HCT116 (cell line): ENCODE results near the gene ZNF215.

Experiments
- CEBPB ChIP-seq: IDR thresholded peaks from 2 replicates; pipeline ENCODE4 v1.6.1; 2012; ENCODE audit warnings: low read depth
- EGR1 ChIP-seq: IDR thresholded peaks from 2 replicates; pipeline ENCODE4 v1.6.1; 2012; ENCODE audit warnings: low read depth
- ELF1 ChIP-seq: IDR thresholded peaks from 2 replicates; pipeline ENCODE4 v1.6.1; 2012; ENCODE audit warnings: low read depth, borderline replicate concordance
- EZH2 ChIP-seq: fragments of 200-600 bp; sonication (generic); IDR thresholded peaks from 2 replicates; pipeline ENCODE4 v1.6.1; 2017; ENCODE audit warnings: antibody characterized with exemption, mixed run types
- EZH2phosphoT487 ChIP-seq: fragments of 200-600 bp; IDR thresholded peaks from 2 replicates; pipeline ENCODE4 v1.6.1; 2018; ENCODE audit warnings: antibody characterized with exemption, borderline replicate concordance
- JUND ChIP-seq: IDR thresholded peaks from 2 replicates; pipeline ENCODE4 v1.6.1; 2012
- POLR2A ChIP-seq: IDR thresholded peaks from 2 replicates; pipeline ENCODE4 v1.7.0; 2011; ENCODE audit warnings: borderline replicate concordance; ENCODE audit not compliant: insufficient read depth, insufficient read length; ENCODE audit errors: extremely low read depth
- POLR2AphosphoS5 ChIP-seq: IDR thresholded peaks from 2 replicates; pipeline ENCODE4 v1.6.1; 2011; ENCODE audit warnings: mild to moderate bottlenecking, low read depth, low read length, moderate library complexity
- RAD21 ChIP-seq: IDR thresholded peaks from 2 replicates; pipeline ENCODE4 v1.6.1; 2012; ENCODE audit warnings: low read depth, mild to moderate bottlenecking
- TCF7L2 ChIP-seq: IDR thresholded peaks from 2 replicates; pipeline ENCODE4 v1.7.0; 2011; ENCODE audit warnings: borderline replicate concordance, inconsistent platforms; ENCODE audit not compliant: insufficient read depth, insufficient read length; ENCODE audit errors: extremely low read depth
- TF ChIP-seq, protein P1 (sequence below), 3 experiments: fragments of 200-600 bp in 1 of 3; sonication (generic) in 1 of 3; IDR thresholded peaks in 2 of 3; conservative IDR thresholded peaks in 1 of 3; 2 replicates each; pipeline ENCODE4 v1.5.1; 2012 to 2017; ENCODE audit warnings: low read depth in 2 of 3, low read length in 2 of 3, antibody characterized with exemption in 1 of 3, borderline replicate concordance in 1 of 3, control low read depth in 1 of 3, mild to moderate bottlenecking in 1 of 3, mixed read lengths in 1 of 3, mixed run types in 1 of 3, moderate library complexity in 1 of 3; ENCODE audit not compliant: insufficient read depth in 1 of 3
- TF ChIP-seq, protein P2 (sequence below): IDR thresholded peaks from 2 replicates; pipeline ENCODE4 v1.6.1; 2012; ENCODE audit warnings: low read depth

DNA sequence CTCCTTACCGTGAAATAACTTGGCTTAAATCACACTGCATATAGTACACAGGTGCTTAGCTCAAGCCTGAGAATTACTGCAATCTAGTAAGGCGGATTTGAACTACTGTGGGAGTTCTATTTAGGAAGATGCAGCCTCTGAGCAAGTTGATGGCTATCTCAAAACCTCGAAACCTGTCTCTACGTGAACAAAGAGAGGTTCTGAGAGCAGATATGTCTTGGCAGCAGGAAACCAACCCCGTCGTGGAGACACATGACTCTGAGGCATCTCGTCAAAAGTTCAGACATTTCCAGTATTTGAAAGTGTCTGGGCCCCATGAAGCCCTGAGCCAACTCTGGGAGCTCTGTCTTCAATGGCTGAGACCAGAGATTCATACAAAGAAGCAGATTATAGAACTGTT is 5.9 kb downstream of the ZNF215 start:
- TF ChIP-seq, protein P1, sequence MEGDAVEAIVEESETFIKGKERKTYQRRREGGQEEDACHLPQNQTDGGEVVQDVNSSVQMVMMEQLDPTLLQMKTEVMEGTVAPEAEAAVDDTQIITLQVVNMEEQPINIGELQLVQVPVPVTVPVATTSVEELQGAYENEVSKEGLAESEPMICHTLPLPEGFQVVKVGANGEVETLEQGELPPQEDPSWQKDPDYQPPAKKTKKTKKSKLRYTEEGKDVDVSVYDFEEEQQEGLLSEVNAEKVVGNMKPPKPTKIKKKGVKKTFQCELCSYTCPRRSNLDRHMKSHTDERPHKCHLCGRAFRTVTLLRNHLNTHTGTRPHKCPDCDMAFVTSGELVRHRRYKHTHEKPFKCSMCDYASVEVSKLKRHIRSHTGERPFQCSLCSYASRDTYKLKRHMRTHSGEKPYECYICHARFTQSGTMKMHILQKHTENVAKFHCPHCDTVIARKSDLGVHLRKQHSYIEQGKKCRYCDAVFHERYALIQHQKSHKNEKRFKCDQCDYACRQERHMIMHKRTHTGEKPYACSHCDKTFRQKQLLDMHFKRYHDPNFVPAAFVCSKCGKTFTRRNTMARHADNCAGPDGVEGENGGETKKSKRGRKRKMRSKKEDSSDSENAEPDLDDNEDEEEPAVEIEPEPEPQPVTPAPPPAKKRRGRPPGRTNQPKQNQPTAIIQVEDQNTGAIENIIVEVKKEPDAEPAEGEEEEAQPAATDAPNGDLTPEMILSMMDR (IDR thresholded peaks at IDR 0.05 in 2 of 3, conservative IDR thresholded peaks at IDR 0.05 in 1 of 3; ENCODE audit: borderline replicate concordance in 1 of 3, insufficient read depth in 1 of 3, low read depth in 2 of 3, low read length in 2 of 3) = no peak
- TF ChIP-seq ELF1 (no peak), TCF7L2 (no peak), POLR2A (no peak), EZH2 (no peak), POLR2AphosphoS5 (no peak), JUND (no peak), EGR1 (no peak), EZH2phosphoT487 (no peak), CEBPB (no peak), RAD21 (no peak)
- TF ChIP-seq, protein P2, sequence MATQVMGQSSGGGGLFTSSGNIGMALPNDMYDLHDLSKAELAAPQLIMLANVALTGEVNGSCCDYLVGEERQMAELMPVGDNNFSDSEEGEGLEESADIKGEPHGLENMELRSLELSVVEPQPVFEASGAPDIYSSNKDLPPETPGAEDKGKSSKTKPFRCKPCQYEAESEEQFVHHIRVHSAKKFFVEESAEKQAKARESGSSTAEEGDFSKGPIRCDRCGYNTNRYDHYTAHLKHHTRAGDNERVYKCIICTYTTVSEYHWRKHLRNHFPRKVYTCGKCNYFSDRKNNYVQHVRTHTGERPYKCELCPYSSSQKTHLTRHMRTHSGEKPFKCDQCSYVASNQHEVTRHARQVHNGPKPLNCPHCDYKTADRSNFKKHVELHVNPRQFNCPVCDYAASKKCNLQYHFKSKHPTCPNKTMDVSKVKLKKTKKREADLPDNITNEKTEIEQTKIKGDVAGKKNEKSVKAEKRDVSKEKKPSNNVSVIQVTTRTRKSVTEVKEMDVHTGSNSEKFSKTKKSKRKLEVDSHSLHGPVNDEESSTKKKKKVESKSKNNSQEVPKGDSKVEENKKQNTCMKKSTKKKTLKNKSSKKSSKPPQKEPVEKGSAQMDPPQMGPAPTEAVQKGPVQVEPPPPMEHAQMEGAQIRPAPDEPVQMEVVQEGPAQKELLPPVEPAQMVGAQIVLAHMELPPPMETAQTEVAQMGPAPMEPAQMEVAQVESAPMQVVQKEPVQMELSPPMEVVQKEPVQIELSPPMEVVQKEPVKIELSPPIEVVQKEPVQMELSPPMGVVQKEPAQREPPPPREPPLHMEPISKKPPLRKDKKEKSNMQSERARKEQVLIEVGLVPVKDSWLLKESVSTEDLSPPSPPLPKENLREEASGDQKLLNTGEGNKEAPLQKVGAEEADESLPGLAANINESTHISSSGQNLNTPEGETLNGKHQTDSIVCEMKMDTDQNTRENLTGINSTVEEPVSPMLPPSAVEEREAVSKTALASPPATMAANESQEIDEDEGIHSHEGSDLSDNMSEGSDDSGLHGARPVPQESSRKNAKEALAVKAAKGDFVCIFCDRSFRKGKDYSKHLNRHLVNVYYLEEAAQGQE = no peak
